Neural progenitor cell (in vitro differentiated cells): ENCODE measurements around the gene ALKAL2.

Experiments used
- EZH2 ChIP-seq: fragments of 200-600 bp; sonication (generic); IDR thresholded peaks from 2 replicates; pipeline ENCODE4 v1.6.1; 2017; ENCODE audit warnings: antibody characterized with exemption, mild to moderate bottlenecking, moderate library complexity
- TF ChIP-seq, protein P1 (sequence below): fragments of 200-600 bp; sonication (generic); IDR thresholded peaks from 2 replicates; pipeline ENCODE4 v1.5.1; 2017; ENCODE audit warnings: antibody characterized with exemption, mild to moderate bottlenecking

DNA sequence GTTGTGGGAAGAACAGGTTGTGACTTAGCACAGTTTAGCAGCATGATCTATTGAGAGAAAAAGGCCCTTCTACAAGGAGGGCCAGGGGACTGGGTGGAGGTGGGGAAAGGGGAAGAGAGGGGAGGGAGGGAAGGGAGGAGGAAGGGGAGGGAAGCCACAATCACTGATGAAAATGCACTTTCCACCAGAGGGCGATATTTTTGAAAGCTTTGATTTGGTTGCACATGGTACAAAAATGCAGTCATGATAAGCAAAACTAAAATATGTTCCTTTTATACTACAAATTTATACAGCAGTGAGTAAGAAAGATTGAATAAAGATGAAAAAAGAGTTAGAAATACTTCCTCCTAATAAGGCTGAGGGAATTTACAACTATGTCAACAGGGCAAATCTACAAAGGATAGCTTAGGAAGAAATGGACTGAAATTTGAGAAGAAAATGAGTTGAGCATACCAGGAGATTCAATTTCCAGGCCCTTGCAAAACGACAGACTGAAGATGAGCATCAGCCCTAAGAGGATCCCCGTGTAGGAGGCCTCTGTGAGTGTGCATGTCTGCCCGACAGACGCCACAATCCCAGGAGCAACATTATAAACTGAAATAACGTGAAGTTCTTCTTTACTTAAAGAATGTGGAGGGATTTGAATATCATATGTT lies 41.3 kb downstream of the ALKAL2 start:
- TF ChIP-seq, protein P1, sequence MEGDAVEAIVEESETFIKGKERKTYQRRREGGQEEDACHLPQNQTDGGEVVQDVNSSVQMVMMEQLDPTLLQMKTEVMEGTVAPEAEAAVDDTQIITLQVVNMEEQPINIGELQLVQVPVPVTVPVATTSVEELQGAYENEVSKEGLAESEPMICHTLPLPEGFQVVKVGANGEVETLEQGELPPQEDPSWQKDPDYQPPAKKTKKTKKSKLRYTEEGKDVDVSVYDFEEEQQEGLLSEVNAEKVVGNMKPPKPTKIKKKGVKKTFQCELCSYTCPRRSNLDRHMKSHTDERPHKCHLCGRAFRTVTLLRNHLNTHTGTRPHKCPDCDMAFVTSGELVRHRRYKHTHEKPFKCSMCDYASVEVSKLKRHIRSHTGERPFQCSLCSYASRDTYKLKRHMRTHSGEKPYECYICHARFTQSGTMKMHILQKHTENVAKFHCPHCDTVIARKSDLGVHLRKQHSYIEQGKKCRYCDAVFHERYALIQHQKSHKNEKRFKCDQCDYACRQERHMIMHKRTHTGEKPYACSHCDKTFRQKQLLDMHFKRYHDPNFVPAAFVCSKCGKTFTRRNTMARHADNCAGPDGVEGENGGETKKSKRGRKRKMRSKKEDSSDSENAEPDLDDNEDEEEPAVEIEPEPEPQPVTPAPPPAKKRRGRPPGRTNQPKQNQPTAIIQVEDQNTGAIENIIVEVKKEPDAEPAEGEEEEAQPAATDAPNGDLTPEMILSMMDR, result peak; percentile 69
- TF ChIP-seq EZH2, result no peak
